ENCODE measurements around the gene RBM19.

DNA sequence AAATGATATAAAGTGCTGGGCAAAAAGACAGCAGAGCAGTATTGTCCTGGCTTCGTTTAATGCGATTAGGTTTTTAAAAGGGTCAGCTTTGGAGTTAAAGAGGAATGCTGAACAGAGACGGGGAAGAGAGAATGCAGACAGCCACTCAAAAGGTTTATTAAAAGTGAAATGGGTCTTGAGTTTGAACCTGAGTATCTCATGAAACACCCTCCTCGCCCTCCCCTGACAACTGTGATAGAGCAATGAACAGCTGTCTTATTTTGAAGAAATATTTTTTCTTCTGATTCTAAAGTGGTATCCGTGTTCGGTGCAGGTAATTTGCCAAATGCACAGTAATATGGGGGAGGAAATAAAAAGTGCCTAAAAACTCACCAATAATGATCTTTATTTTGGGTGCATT, 73.6 kb downstream of the RBM19 start:
- TF ChIP-seq, protein P1, sequence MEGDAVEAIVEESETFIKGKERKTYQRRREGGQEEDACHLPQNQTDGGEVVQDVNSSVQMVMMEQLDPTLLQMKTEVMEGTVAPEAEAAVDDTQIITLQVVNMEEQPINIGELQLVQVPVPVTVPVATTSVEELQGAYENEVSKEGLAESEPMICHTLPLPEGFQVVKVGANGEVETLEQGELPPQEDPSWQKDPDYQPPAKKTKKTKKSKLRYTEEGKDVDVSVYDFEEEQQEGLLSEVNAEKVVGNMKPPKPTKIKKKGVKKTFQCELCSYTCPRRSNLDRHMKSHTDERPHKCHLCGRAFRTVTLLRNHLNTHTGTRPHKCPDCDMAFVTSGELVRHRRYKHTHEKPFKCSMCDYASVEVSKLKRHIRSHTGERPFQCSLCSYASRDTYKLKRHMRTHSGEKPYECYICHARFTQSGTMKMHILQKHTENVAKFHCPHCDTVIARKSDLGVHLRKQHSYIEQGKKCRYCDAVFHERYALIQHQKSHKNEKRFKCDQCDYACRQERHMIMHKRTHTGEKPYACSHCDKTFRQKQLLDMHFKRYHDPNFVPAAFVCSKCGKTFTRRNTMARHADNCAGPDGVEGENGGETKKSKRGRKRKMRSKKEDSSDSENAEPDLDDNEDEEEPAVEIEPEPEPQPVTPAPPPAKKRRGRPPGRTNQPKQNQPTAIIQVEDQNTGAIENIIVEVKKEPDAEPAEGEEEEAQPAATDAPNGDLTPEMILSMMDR (IDR thresholded peaks at IDR 0.05; ENCODE audit: extremely low read depth in 1 of 2, insufficient read depth in 1 of 2, low read depth in 1 of 2, low read length in 2 of 2), result no peak
- TF ChIP-seq FOS (IDR thresholded peaks at IDR 0.05; ENCODE audit: borderline replicate concordance, insufficient read depth, low read length), result no peak
- TF ChIP-seq POLR2A (IDR thresholded peaks at IDR 0.05; ENCODE audit: low read depth, low read length), result no peak
- TF ChIP-seq EZH2 (IDR thresholded peaks at IDR 0.05; ENCODE audit: borderline replicate concordance, low read depth, low read length, severe bottlenecking), result no peak
- TF ChIP-seq MYC (IDR thresholded peaks at IDR 0.05; ENCODE audit: low read depth, low read length), result no peak
- no peak for TF ChIP-seq POLR2AphosphoS5 (IDR thresholded peaks at IDR 0.05; ENCODE audit: insufficient read depth, low read depth, low read length)
- TF ChIP-seq, protein P2, sequence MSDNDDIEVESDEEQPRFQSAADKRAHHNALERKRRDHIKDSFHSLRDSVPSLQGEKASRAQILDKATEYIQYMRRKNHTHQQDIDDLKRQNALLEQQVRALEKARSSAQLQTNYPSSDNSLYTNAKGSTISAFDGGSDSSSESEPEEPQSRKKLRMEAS (IDR thresholded peaks at IDR 0.05; ENCODE audit: insufficient read depth, insufficient read length), result no peak

All from endothelial cell of umbilical vein (primary cell).